Suprapubic skin (tissue), 4 donors: ENCODE data around the gene GRIP2.

ENCODE experiments used
- EP300 ChIP-seq: sonication (generic); formaldehyde crosslinking; IDR thresholded peaks from one replicate; pipeline ENCODE4 v1.6.1; 2017; ENCODE audit warnings: antibody characterized with exemption
- POLR2A ChIP-seq, 2 donors: fragments of 450-650 bp; IDR thresholded peaks; one replicate each; pipeline ENCODE4 v1.6.1; 2017; ENCODE audit warnings: antibody characterized with exemption in 2 of 2, mild to moderate bottlenecking in 2 of 2, moderate library complexity in 2 of 2
- POLR2AphosphoS5 ChIP-seq, 3 donors: sonication (generic); formaldehyde crosslinking; IDR thresholded peaks; one replicate each; pipeline ENCODE4 v1.6.1; 2017; ENCODE audit warnings: antibody characterized with exemption in 3 of 3
- TF ChIP-seq, protein P1 (sequence below), 2 donors: fragments of 200-600 bp in 1 of 2; fragments of 450-650 bp in 1 of 2; sonication (generic) in 1 of 2; IDR thresholded peaks; one replicate each; pipeline ENCODE4 v1.5.1; 2016 to 2019; ENCODE audit warnings: antibody characterized with exemption in 2 of 2, mild to moderate bottlenecking in 1 of 2, moderate library complexity in 1 of 2

GRCh38 chr3:14482271-14482721 is 57.8 kb downstream of the GRIP2 start:
- TF ChIP-seq, protein P1, sequence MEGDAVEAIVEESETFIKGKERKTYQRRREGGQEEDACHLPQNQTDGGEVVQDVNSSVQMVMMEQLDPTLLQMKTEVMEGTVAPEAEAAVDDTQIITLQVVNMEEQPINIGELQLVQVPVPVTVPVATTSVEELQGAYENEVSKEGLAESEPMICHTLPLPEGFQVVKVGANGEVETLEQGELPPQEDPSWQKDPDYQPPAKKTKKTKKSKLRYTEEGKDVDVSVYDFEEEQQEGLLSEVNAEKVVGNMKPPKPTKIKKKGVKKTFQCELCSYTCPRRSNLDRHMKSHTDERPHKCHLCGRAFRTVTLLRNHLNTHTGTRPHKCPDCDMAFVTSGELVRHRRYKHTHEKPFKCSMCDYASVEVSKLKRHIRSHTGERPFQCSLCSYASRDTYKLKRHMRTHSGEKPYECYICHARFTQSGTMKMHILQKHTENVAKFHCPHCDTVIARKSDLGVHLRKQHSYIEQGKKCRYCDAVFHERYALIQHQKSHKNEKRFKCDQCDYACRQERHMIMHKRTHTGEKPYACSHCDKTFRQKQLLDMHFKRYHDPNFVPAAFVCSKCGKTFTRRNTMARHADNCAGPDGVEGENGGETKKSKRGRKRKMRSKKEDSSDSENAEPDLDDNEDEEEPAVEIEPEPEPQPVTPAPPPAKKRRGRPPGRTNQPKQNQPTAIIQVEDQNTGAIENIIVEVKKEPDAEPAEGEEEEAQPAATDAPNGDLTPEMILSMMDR (IDR thresholded peaks at IDR 0.05), result no peak
- TF ChIP-seq POLR2A (IDR thresholded peaks at IDR 0.05) (no peak), POLR2AphosphoS5 (IDR thresholded peaks at IDR 0.05) (no peak), EP300 (no peak)
